Endothelial cell (in vitro differentiated cells): ENCODE measurements around the gene SPATA45. TPM values are rescaled to one million over a fixed set of nuclear protein-coding genes. Genes with fewer than 3 reads are reported as not detected.
A peak's percentile ranks its signal among the peaks of the same experiment; 100 is the strongest.

ENCODE experiments used
- DNase-seq: peaks from one replicate; pipeline ENCODE4 v3.0.0; 2021; ENCODE audit warnings: low spot score
- H3K27ac Mint-ChIP-seq: one replicate; pipeline ENCODE4 v1.8.0; 2021; ENCODE audit warnings: mixed read lengths, inconsistent platforms; ENCODE audit not compliant: unreplicated experiment
- H3K27me3 Mint-ChIP-seq: one replicate; pipeline ENCODE4 v1.8.0; 2021; ENCODE audit warnings: mild to moderate bottlenecking, moderate library complexity, mixed read lengths, inconsistent platforms; ENCODE audit not compliant: unreplicated experiment
- H3K36me3 Mint-ChIP-seq: one replicate; pipeline ENCODE4 v1.8.0; 2021; ENCODE audit warnings: mild to moderate bottlenecking, low read depth, mixed read lengths, inconsistent platforms; ENCODE audit not compliant: unreplicated experiment
- H3K4me1 Mint-ChIP-seq: one replicate; pipeline ENCODE4 v1.8.0; 2021; ENCODE audit warnings: mild to moderate bottlenecking, mixed read lengths, inconsistent platforms; ENCODE audit not compliant: unreplicated experiment
- H3K4me3 Mint-ChIP-seq: one replicate; pipeline ENCODE4 v1.8.0; 2021; ENCODE audit warnings: mild to moderate bottlenecking, mixed read lengths, inconsistent platforms; ENCODE audit not compliant: unreplicated experiment
- H3K9me3 Mint-ChIP-seq: one replicate; pipeline ENCODE4 v1.8.0; 2021; ENCODE audit warnings: mixed read lengths, inconsistent platforms; ENCODE audit not compliant: unreplicated experiment
- CTCF ChIP-seq: fragments of 200-600 bp; sonication (generic); IDR thresholded peaks from one replicate; pipeline ENCODE4 v1.5.0; 2021; ENCODE audit warnings: antibody characterized with exemption; ENCODE audit not compliant: unreplicated experiment
- total RNA-seq: library from RNA; stranded (reverse); fragmentation: NEBNext Ultra II Directional; extraction: Animal tissue kit (Norgen Biotek cat#: 25700); gene quantifications from one replicate; pipeline ENCODE4 v1.2.1, GENCODE V29; 2021; ENCODE audit not compliant: unreplicated experiment

SPATA45 gene
- total RNA-seq, 1 donor from 2014 or later = 0.82 TPM

- peaks cover 11% of the 10 kb centered on the region for H3K9me3 Mint-ChIP-seq
- no peak for DNase-seq
- peaks cover 28% of the 10 kb centered on the region for H3K36me3 Mint-ChIP-seq
- no peak overlapping the region for H3K27ac Mint-ChIP-seq
- peaks cover 3% of the 10 kb centered on the region for H3K4me1 Mint-ChIP-seq
- peaks cover 6% of the 10 kb centered on the region for H3K27me3 Mint-ChIP-seq
- TF ChIP-seq CTCF = no peak
- no peak overlapping the region for H3K4me3 Mint-ChIP-seq
These were observed 19.6 kb downstream of the SPATA45 start for GRCh38 chr1:212827831-212828278.

- Mint-ChIP-seq H3K4me3 (peak overlapping the region; percentile 1), H3K27me3 (peaks cover 6% of the 10 kb centered on the region)
- no peak for DNase-seq
These were observed 20.2 kb downstream of the SPATA45 start for GRCh38 chr1:212827171-212827776.

GRCh38 chr1:212825798-212826452, 21.5 kb downstream of the SPATA45 start:
- peaks cover 11% of the 10 kb centered on the region for H3K9me3 Mint-ChIP-seq
- H3K36me3 Mint-ChIP-seq = peaks cover 28% of the 10 kb centered on the region
- no peak overlapping the region for H3K4me3 Mint-ChIP-seq
- H3K4me1 Mint-ChIP-seq = no peaks in the 10 kb centered on the region
- no peak overlapping the region for H3K27ac Mint-ChIP-seq
- peaks cover 6% of the 10 kb centered on the region for H3K27me3 Mint-ChIP-seq
- no peak for TF ChIP-seq CTCF
- no peak for DNase-seq

More at GRCh38 chr1:212827171-212827776, 20.2 kb downstream of the SPATA45 start:
- no peak for TF ChIP-seq CTCF
- peaks cover 28% of the 10 kb centered on the region for H3K36me3 Mint-ChIP-seq
- no peak overlapping the region for H3K27ac Mint-ChIP-seq
- peaks cover 3% of the 10 kb centered on the region for H3K4me1 Mint-ChIP-seq
- peaks cover 11% of the 10 kb centered on the region for H3K9me3 Mint-ChIP-seq

- no peak overlapping the region for H3K4me3 Mint-ChIP-seq
- no peak for DNase-seq
- peaks cover 11% of the 10 kb centered on the region for H3K9me3 Mint-ChIP-seq
- TF ChIP-seq CTCF = no peak
- H3K4me1 Mint-ChIP-seq = peaks cover 5% of the 10 kb centered on the region
- H3K27ac Mint-ChIP-seq = no peak overlapping the region
- H3K27me3 Mint-ChIP-seq = peaks cover 6% of the 10 kb centered on the region
- H3K36me3 Mint-ChIP-seq = peaks cover 28% of the 10 kb centered on the region
These were observed 23.2 kb downstream of the SPATA45 start for GRCh38 chr1:212824201-212824600.

- Mint-ChIP-seq H3K4me3 (no peak overlapping the region), H3K27me3 (peaks cover 6% of the 10 kb centered on the region), H3K27ac (no peak overlapping the region), H3K9me3 (peaks cover 11% of the 10 kb centered on the region), H3K36me3 (peaks cover 28% of the 10 kb centered on the region), H3K4me1 (peaks cover 5% of the 10 kb centered on the region)
- TF ChIP-seq CTCF = no peak
- no peak for DNase-seq
These were observed 24.5 kb downstream of the SPATA45 start for GRCh38 chr1:212822956-212823355.
